ENCODE data around the gene GRIK4. TPM values are rescaled to one million over a fixed set of nuclear protein-coding genes. Genes with fewer than 3 reads are reported as not detected.

Gene GRIK4
- polyA plus RNA-seq, 1 donor = 0.94 TPM

DNA sequence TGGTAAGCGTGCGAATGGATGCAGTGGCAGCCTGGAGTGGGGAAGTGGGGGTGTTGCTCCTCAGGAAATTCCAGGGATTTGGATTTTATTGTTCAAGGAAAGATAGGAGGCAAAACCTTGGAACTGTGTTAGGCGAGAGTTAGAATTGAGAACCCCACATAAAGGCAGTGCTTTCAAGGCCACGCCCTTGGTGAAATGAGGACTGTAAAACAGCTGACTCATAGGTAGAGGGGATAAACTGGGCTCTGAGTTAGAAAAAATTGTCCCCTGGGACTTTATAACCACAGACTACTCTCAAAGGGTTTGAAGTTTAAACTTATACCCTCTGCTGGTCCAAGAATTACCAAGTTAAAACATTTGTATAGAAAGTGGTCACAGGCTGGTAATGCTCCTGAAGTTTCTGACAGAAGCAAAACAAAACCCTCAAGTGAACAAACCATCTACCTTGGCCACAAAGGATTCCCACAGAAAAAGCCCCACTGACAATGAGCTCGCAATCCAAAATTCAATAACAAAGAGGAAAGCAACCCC lies 262.0 kb downstream of the GRIK4 start:
- Histone ChIP-seq H3K36me3 (ENCODE audit: control insufficient read depth, insufficient read depth, low read length) (no peaks in the 10 kb centered on the region), H3K4me1 (ENCODE audit: control insufficient read depth, insufficient read depth, low read length) (no peaks in the 10 kb centered on the region), H3K27ac (ENCODE audit: low read length) (no peak overlapping the region), H3K4me3 (ENCODE audit: low read length) (no peak overlapping the region), H3K9me3 (ENCODE audit: control insufficient read depth, low read depth, low read length) (no peaks in the 10 kb centered on the region), H3K27me3 (ENCODE audit: control insufficient read depth, insufficient read depth, low read length) (no peaks in the 10 kb centered on the region)
- WGBS (ENCODE audit: insufficient coverage, low lambda C conversion rate) = no CpG with 5 or more reads among the region's 5 CpGs
- peak in 1 of 2 donors; percentile 35 for DNase-seq

DNA sequence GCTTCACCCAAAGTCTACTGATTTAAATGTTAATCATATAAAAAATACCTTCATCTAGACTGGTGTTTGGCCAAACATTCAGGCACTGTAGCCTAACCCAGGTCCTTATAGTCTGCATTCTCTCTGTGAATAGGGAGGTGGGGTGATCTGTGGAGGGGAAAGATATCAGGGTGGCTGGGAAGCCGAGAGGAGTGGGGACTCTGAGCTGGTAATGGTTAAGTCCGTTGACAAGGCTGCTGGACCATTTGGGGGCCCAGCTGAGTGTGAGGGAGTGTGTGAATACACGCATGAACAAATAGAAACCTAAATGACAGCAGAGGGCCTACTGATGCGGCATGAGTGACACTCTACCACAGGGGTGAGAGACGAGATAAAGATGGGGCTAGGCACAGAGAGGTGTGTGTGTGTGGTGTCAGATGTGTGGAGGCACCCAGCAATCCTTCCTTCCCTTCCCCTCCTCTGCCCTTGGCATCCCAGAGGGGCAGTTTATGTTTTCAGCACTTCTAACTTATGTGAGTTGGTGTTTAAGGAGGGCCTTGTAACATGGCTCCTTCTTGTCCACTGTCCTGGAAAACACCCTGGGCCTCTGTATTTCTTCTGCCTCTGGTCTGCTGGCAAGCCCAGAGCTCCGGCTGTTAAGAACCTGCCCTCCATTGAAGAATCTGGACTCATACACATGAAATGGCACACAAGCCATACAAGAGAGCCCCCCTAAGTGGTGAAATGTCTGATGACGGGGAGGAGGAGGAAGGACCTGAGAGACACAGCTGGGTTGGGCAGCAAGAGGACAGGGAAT lies 263.2 kb downstream of the GRIK4 start:
- no CpG with 5 or more reads among the region's 7 CpGs for WGBS (ENCODE audit: insufficient coverage, low lambda C conversion rate)
- Histone ChIP-seq H3K4me3 (ENCODE audit: low read length) (no peak overlapping the region), H3K27me3 (ENCODE audit: control insufficient read depth, insufficient read depth, low read length) (no peaks in the 10 kb centered on the region), H3K36me3 (ENCODE audit: control insufficient read depth, insufficient read depth, low read length) (no peaks in the 10 kb centered on the region), H3K27ac (ENCODE audit: low read length) (no peak overlapping the region), H3K4me1 (ENCODE audit: control insufficient read depth, insufficient read depth, low read length) (no peaks in the 10 kb centered on the region), H3K9me3 (ENCODE audit: control insufficient read depth, low read depth, low read length) (no peaks in the 10 kb centered on the region)
- no peak for DNase-seq

GRCh38 chr11:120775986-120776951 lies 264.7 kb downstream of the GRIK4 start:
- whole genome bisulfite sequencing (ENCODE audit: insufficient coverage, low lambda C conversion rate) = no CpG with 5 or more reads among the region's 17 CpGs

GRCh38 chr11:120778685-120779490 lies 267.3 kb downstream of the GRIK4 start:
- H3K27ac ChIP-seq (ENCODE audit: low read length) = no peak overlapping the region

More at GRCh38 chr11:120775986-120776951, 264.7 kb downstream of the GRIK4 start:
- Histone ChIP-seq H3K4me1 (ENCODE audit: control insufficient read depth, insufficient read depth, low read length) (no peaks in the 10 kb centered on the region), H3K27ac (ENCODE audit: low read length) (no peak overlapping the region), H3K36me3 (ENCODE audit: control insufficient read depth, insufficient read depth, low read length) (no peaks in the 10 kb centered on the region), H3K27me3 (ENCODE audit: control insufficient read depth, insufficient read depth, low read length) (no peaks in the 10 kb centered on the region), H3K4me3 (ENCODE audit: low read length) (no peak overlapping the region), H3K9me3 (ENCODE audit: control insufficient read depth, low read depth, low read length) (no peaks in the 10 kb centered on the region)
- no peak for DNase-seq

DNA sequence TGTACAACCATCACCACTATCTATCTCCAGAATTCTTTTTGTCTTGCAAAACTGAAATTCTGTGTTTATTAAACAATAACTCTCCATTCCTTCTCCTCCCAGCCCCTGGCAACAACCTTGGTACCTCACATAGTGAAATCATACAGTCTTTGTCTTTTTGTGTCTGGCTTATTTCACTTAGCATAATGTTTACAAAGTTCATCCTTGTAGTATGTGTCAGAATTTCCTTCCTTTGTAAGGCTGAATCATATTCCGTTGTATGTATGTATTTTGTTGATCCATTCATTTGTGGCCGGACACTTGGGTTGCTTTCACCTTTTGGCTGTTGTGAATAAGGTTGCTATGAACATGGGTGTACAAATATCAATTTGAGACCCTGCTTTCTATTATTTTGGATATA lies 268.7 kb downstream of the GRIK4 start:
- no peaks in the 10 kb centered on the region for H3K36me3 ChIP-seq (ENCODE audit: control insufficient read depth, insufficient read depth, low read length)
- no CpG with 5 or more reads among the region's 2 CpGs for WGBS (ENCODE audit: insufficient coverage, low lambda C conversion rate)

More at GRCh38 chr11:120778685-120779490, 267.3 kb downstream of the GRIK4 start:
- Histone ChIP-seq H3K4me1 (ENCODE audit: control insufficient read depth, insufficient read depth, low read length) (no peaks in the 10 kb centered on the region), H3K36me3 (ENCODE audit: control insufficient read depth, insufficient read depth, low read length) (no peaks in the 10 kb centered on the region), H3K27me3 (ENCODE audit: control insufficient read depth, insufficient read depth, low read length) (no peaks in the 10 kb centered on the region), H3K9me3 (ENCODE audit: control insufficient read depth, low read depth, low read length) (no peaks in the 10 kb centered on the region), H3K4me3 (ENCODE audit: low read length) (no peak overlapping the region)
- no CpG with 5 or more reads among the region's 10 CpGs for WGBS (ENCODE audit: insufficient coverage, low lambda C conversion rate)
- DNase-seq = no peak

GRCh38 chr11:120781486-120782120 lies 270.1 kb downstream of the GRIK4 start:
- Histone ChIP-seq H3K36me3 (ENCODE audit: control insufficient read depth, insufficient read depth, low read length) (no peaks in the 10 kb centered on the region), H3K4me1 (ENCODE audit: control insufficient read depth, insufficient read depth, low read length) (no peaks in the 10 kb centered on the region), H3K27me3 (ENCODE audit: control insufficient read depth, insufficient read depth, low read length) (no peaks in the 10 kb centered on the region), H3K9me3 (ENCODE audit: control insufficient read depth, low read depth, low read length) (no peaks in the 10 kb centered on the region), H3K27ac (ENCODE audit: low read length) (no peak overlapping the region), H3K4me3 (ENCODE audit: low read length) (no peak overlapping the region)
- no peak for DNase-seq
- 75% methylated on average over 2 of the region's 8 CpGs for WGBS (ENCODE audit: insufficient coverage, low lambda C conversion rate)

More for the DNA sequence above, 268.7 kb downstream of the GRIK4 start:
- no peak overlapping the region for H3K27ac ChIP-seq (ENCODE audit: low read length)
- no peaks in the 10 kb centered on the region for H3K27me3 ChIP-seq (ENCODE audit: control insufficient read depth, insufficient read depth, low read length)
- no peak overlapping the region for H3K4me3 ChIP-seq (ENCODE audit: low read length)
- H3K4me1 ChIP-seq (ENCODE audit: control insufficient read depth, insufficient read depth, low read length) = no peaks in the 10 kb centered on the region
- DNase-seq = no peak
- no peaks in the 10 kb centered on the region for H3K9me3 ChIP-seq (ENCODE audit: control insufficient read depth, low read depth, low read length)

DNA sequence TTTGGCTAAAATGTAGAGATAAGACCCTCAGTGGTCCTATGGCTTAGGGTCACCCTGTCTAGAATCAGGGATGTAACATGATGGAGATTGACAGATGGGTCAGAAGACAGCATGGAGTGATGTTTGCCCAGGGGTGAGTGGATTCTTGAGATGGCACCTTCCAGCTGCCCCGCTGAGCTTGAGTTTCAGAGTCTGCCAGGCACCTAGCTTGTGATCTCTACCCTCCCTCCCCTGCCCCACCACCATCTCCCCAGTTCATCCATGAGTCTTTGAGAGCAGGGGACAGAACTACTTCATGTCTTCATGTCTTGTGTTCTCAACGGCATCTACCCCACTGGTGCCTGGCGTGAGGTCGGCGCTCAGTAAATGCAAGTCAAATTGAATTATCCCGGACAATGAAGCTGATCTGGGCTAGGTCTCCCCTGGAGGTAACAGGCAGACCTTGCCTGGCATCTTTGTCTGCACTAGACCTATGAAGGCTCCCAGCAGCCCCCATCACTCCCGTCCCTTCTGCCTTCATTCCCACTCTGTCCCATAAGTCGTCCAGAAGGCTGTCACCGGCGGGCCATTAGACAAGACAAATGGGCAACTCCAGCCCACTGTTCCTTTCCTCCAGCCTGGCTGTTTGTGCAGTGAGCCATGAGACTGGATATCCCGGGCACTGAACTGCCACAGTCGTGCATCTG lies 273.2 kb downstream of the GRIK4 start:
- no peak overlapping the region for H3K27ac ChIP-seq (ENCODE audit: low read length)
- H3K4me3 ChIP-seq (ENCODE audit: low read length) = no peak overlapping the region
- H3K4me1 ChIP-seq (ENCODE audit: control insufficient read depth, insufficient read depth, low read length) = no peaks in the 10 kb centered on the region
- no CpG with 5 or more reads among the region's 12 CpGs for WGBS (ENCODE audit: insufficient coverage, low lambda C conversion rate)
- no peaks in the 10 kb centered on the region for H3K36me3 ChIP-seq (ENCODE audit: control insufficient read depth, insufficient read depth, low read length)
- no peaks in the 10 kb centered on the region for H3K9me3 ChIP-seq (ENCODE audit: control insufficient read depth, low read depth, low read length)
- no peaks in the 10 kb centered on the region for H3K27me3 ChIP-seq (ENCODE audit: control insufficient read depth, insufficient read depth, low read length)
- no peak for DNase-seq

DNA sequence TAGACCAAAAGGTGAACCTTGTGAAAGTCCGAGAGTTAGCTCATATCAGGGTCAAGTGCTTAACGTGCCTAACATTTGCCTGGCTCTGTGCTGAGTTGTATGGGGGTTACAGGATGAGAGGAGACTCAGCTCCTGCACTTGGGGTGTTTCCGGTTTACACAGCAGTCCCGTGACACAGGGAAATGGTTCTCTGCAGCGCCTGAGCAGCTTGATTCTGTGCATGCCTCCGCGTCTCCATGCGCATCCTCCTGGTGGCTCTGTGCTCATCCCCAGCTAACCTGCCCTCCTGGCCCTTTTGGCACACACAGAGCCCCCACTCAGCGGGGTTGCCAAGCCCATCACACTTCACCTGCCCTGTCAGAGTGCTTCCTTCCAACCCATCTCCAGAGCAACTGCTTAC lies 274.0 kb downstream of the GRIK4 start:
- no CpG with 5 or more reads among the region's 9 CpGs for WGBS (ENCODE audit: insufficient coverage, low lambda C conversion rate)
- Histone ChIP-seq H3K4me3 (ENCODE audit: low read length) (no peak overlapping the region), H3K27me3 (ENCODE audit: control insufficient read depth, insufficient read depth, low read length) (no peaks in the 10 kb centered on the region)

DNA sequence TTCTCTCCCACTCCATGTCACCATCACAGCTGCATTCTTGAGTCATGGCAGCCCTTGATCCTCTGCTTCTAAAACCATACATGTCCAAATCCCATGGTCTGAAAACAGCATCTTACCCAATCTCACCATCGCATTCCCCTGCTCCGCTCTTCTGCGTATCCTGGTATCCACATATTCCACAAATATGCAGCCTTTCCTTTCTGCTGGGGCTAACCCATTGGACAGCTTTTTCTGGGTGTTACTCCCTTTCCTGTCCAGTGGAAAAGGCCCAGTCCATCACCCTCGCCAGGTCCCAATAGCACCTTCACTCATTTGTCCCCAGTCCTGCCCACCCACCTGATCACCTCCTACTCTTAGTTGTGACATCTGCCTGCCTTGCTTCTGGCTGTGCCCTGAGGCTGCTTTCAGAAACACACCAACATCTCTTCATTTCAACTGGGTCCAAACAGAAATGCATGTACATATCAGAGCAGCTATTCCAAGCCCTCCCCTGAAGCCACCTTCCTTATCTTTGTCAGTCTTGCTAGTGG lies 274.7 kb downstream of the GRIK4 start:
- WGBS (ENCODE audit: insufficient coverage, low lambda C conversion rate) = 100% methylated on average over 1 of the region's 4 CpGs
- H3K27ac ChIP-seq (ENCODE audit: low read length) = no peak overlapping the region
- H3K4me3 ChIP-seq (ENCODE audit: low read length) = no peak overlapping the region
- H3K36me3 ChIP-seq (ENCODE audit: control insufficient read depth, insufficient read depth, low read length) = no peaks in the 10 kb centered on the region
- no peaks in the 10 kb centered on the region for H3K9me3 ChIP-seq (ENCODE audit: control insufficient read depth, low read depth, low read length)
- H3K27me3 ChIP-seq (ENCODE audit: control insufficient read depth, insufficient read depth, low read length) = no peaks in the 10 kb centered on the region
- no peaks in the 10 kb centered on the region for H3K4me1 ChIP-seq (ENCODE audit: control insufficient read depth, insufficient read depth, low read length)
- DNase-seq = no peak

More for the DNA sequence above, 274.0 kb downstream of the GRIK4 start:
- H3K4me1 ChIP-seq (ENCODE audit: control insufficient read depth, insufficient read depth, low read length) = no peaks in the 10 kb centered on the region
- DNase-seq = no peak
- H3K27ac ChIP-seq (ENCODE audit: low read length) = no peak overlapping the region
- H3K9me3 ChIP-seq (ENCODE audit: control insufficient read depth, low read depth, low read length) = no peaks in the 10 kb centered on the region
- H3K36me3 ChIP-seq (ENCODE audit: control insufficient read depth, insufficient read depth, low read length) = no peaks in the 10 kb centered on the region
